Measurements from ENCODE around the gene GID8.

Gene GID8

GRCh38 chr20:62952373-62952967, 14.5 kb downstream of the GID8 start, which contains the start of gene SLC17A9:
Gene SLC17A9 (plus strand): TSS chr20:62952709. CDS start chr20:62952831, 122 bp downstream.
- H3K27me3 ChIP-seq (ENCODE audit: control insufficient read depth, insufficient read depth, low read length): no peaks in the 10 kb centered on the region
- no peak within 1 kb of the TSS for H3K27ac ChIP-seq (ENCODE audit: low read length)
- peaks cover 12% of the 10 kb centered on the region for H3K36me3 ChIP-seq (ENCODE audit: control insufficient read depth, insufficient read depth, low read length)
- H3K9me3 ChIP-seq (ENCODE audit: control insufficient read depth, insufficient read depth, low read length): no peaks in the 10 kb centered on the region
- H3K4me1 ChIP-seq (ENCODE audit: control insufficient read depth, insufficient read depth, low read length): peaks cover 11% of the 10 kb centered on the region
- H3K4me3 ChIP-seq (ENCODE audit: low read length): peak within 1 kb of the TSS; percentile 56; the same call in 1 of the 2 replicates
- WGBS (ENCODE audit: insufficient coverage, insufficient read length): no CpG with 5 or more reads among the region's 37 CpGs
- no peak for DNase-seq (ENCODE audit: low read depth, low spot score)

GRCh38 chr20:62952968-62953838, 15.3 kb downstream of the GID8 start:
- WGBS (ENCODE audit: insufficient coverage, insufficient read length): no CpG with 5 or more reads among the region's 19 CpGs
- no peak for DNase-seq (ENCODE audit: low read depth, low spot score)
- no peaks in the 10 kb centered on the region for H3K27me3 ChIP-seq (ENCODE audit: control insufficient read depth, insufficient read depth, low read length)
- H3K27ac ChIP-seq (ENCODE audit: low read length): no peak overlapping the region
- H3K4me3 ChIP-seq (ENCODE audit: low read length): peak overlapping the region; percentile 56; the same call in 1 of the 2 replicates
- peaks cover 11% of the 10 kb centered on the region for H3K4me1 ChIP-seq (ENCODE audit: control insufficient read depth, insufficient read depth, low read length)
- peaks cover 18% of the 10 kb centered on the region for H3K36me3 ChIP-seq (ENCODE audit: control insufficient read depth, insufficient read depth, low read length)
- H3K9me3 ChIP-seq (ENCODE audit: control insufficient read depth, insufficient read depth, low read length): no peaks in the 10 kb centered on the region

GRCh38 chr20:62953839-62954703, 16.1 kb downstream of the GID8 start:
- H3K4me1 ChIP-seq (ENCODE audit: control insufficient read depth, insufficient read depth, low read length): peaks cover 11% of the 10 kb centered on the region
- peak overlapping the region; percentile 6; the same call in 1 of the 2 replicates for H3K4me3 ChIP-seq (ENCODE audit: low read length)
- H3K27ac ChIP-seq (ENCODE audit: low read length): no peak overlapping the region
- DNase-seq (ENCODE audit: low read depth, low spot score): no peak
- H3K9me3 ChIP-seq (ENCODE audit: control insufficient read depth, insufficient read depth, low read length): no peaks in the 10 kb centered on the region
- peaks cover 18% of the 10 kb centered on the region for H3K36me3 ChIP-seq (ENCODE audit: control insufficient read depth, insufficient read depth, low read length)
- H3K27me3 ChIP-seq (ENCODE audit: control insufficient read depth, insufficient read depth, low read length): no peaks in the 10 kb centered on the region
- no CpG with 5 or more reads among the region's 32 CpGs for WGBS (ENCODE audit: insufficient coverage, insufficient read length)

- Histone ChIP-seq H3K4me1 (ENCODE audit: control insufficient read depth, insufficient read depth, low read length) (peaks cover 11% of the 10 kb centered on the region), H3K27me3 (ENCODE audit: control insufficient read depth, insufficient read depth, low read length) (no peaks in the 10 kb centered on the region), H3K4me3 (ENCODE audit: low read length) (no peak overlapping the region), H3K9me3 (ENCODE audit: control insufficient read depth, insufficient read depth, low read length) (no peaks in the 10 kb centered on the region), H3K36me3 (ENCODE audit: control insufficient read depth, insufficient read depth, low read length) (peaks cover 15% of the 10 kb centered on the region), H3K27ac (ENCODE audit: low read length) (no peak overlapping the region)
- no CpG with 5 or more reads among the region's 23 CpGs for WGBS (ENCODE audit: insufficient coverage, insufficient read length)
- no peak for DNase-seq (ENCODE audit: low read depth, low spot score)
These were observed 17.8 kb downstream of the GID8 start for GRCh38 chr20:62955519-62956386.

GRCh38 chr20:62956387-62957135, 18.6 kb downstream of the GID8 start:
- Histone ChIP-seq H3K27me3 (ENCODE audit: control insufficient read depth, insufficient read depth, low read length) (no peaks in the 10 kb centered on the region), H3K27ac (ENCODE audit: low read length) (no peak overlapping the region), H3K36me3 (ENCODE audit: control insufficient read depth, insufficient read depth, low read length) (peaks cover 15% of the 10 kb centered on the region), H3K4me3 (ENCODE audit: low read length) (no peak overlapping the region), H3K4me1 (ENCODE audit: control insufficient read depth, insufficient read depth, low read length) (peaks cover 11% of the 10 kb centered on the region), H3K9me3 (ENCODE audit: control insufficient read depth, insufficient read depth, low read length) (no peaks in the 10 kb centered on the region)
- no CpG with 5 or more reads among the region's 25 CpGs for WGBS (ENCODE audit: insufficient coverage, insufficient read length)
- no peak for DNase-seq (ENCODE audit: low read depth, low spot score)

GRCh38 chr20:62957136-62958117, 19.5 kb downstream of the GID8 start:
- peaks cover 17% of the 10 kb centered on the region for H3K36me3 ChIP-seq (ENCODE audit: control insufficient read depth, insufficient read depth, low read length)
- no peaks in the 10 kb centered on the region for H3K27me3 ChIP-seq (ENCODE audit: control insufficient read depth, insufficient read depth, low read length)
- DNase-seq (ENCODE audit: low read depth, low spot score): no peak
- no CpG with 5 or more reads among the region's 36 CpGs for WGBS (ENCODE audit: insufficient coverage, insufficient read length)
- no peak overlapping the region for H3K27ac ChIP-seq (ENCODE audit: low read length)
- H3K4me3 ChIP-seq (ENCODE audit: low read length): no peak overlapping the region
- H3K4me1 ChIP-seq (ENCODE audit: control insufficient read depth, insufficient read depth, low read length): peaks cover 11% of the 10 kb centered on the region
- no peaks in the 10 kb centered on the region for H3K9me3 ChIP-seq (ENCODE audit: control insufficient read depth, insufficient read depth, low read length)

GRCh38 chr20:62958388-62959100, 20.6 kb downstream of the GID8 start:
- no CpG with 5 or more reads among the region's 10 CpGs for WGBS (ENCODE audit: insufficient coverage, insufficient read length)
- Histone ChIP-seq H3K9me3 (ENCODE audit: control insufficient read depth, insufficient read depth, low read length) (no peaks in the 10 kb centered on the region), H3K4me3 (ENCODE audit: low read length) (no peak overlapping the region), H3K27me3 (ENCODE audit: control insufficient read depth, insufficient read depth, low read length) (no peaks in the 10 kb centered on the region), H3K4me1 (ENCODE audit: control insufficient read depth, insufficient read depth, low read length) (peaks cover 5% of the 10 kb centered on the region), H3K27ac (ENCODE audit: low read length) (no peak overlapping the region), H3K36me3 (ENCODE audit: control insufficient read depth, insufficient read depth, low read length) (peaks cover 27% of the 10 kb centered on the region)
- no peak for DNase-seq (ENCODE audit: low read depth, low spot score)

Data from iPS DF 6.9 (cell line).